Endothelial cell of umbilical vein (primary cell): ENCODE results near the gene ADM2. TPM values are rescaled to one million over a fixed set of nuclear protein-coding genes. Genes with fewer than 3 reads are reported as not detected.

Experiments
- BruUV-seq: library from RNA; stranded (reverse); fragments of 400-500 nt; replicated peaks from 2 replicates; lab custom pipeline; 2021; lab: Mats Ljungman, UMichigan
- CTCF ChIA-PET: fragments of 300-600, 350-600 bp; sonication (Branson Sonifier 250); formaldehyde crosslinking; loops from one replicate; lab custom pipeline; 2021; ENCODE audit warnings: antibody characterized with exemption, inconsistent platforms; lab: Charles Lee
- POLR2A ChIA-PET: fragments of 300-600, 350-600 bp; sonication (Branson Sonifier 250); formaldehyde crosslinking; loops from one replicate; lab custom pipeline; 2021; ENCODE audit warnings: antibody characterized with exemption, inconsistent platforms; lab: Charles Lee
- DNase-seq: peaks from one replicate; pipeline ENCODE4 v3.0.0-alpha.2; 2011; ENCODE audit warnings: low read depth, low spot score
- FAIRE-seq: peaks from 2 replicates; lab custom pipeline; 2011; peaks lifted over from hg19 to GRCh38; lab: Jason Lieb, UNC
- H2AFZ ChIP-seq: 2 replicates; pipeline ENCODE4 v1.6.0; 2012; ENCODE audit warnings: low read depth, low read length, control low read depth, inconsistent platforms
- H3K27ac ChIP-seq: 2 replicates; pipeline ENCODE4 v1.5.1; 2011; ENCODE audit warnings: low read depth, mild to moderate bottlenecking, control low read depth, low read length, moderate library complexity; ENCODE audit not compliant: insufficient read depth
- H3K27me3 ChIP-seq, 2 experiments: 2 replicates each; pipeline versions ENCODE4 v1.6.0 to v1.6.1; 2011; ENCODE audit warnings: low read length in 2 of 2, mixed read lengths in 1 of 2; ENCODE audit not compliant: control insufficient read depth in 2 of 2, insufficient read depth in 2 of 2
- H3K36me3 ChIP-seq, 2 experiments: 2 replicates in 1 of 2; 3 replicates in 1 of 2; pipeline ENCODE4 v1.5.1; 2011; ENCODE audit warnings: low read length in 2 of 2, mild to moderate bottlenecking in 1 of 2, moderate library complexity in 1 of 2; ENCODE audit not compliant: control insufficient read depth in 2 of 2, insufficient read depth in 2 of 2; ENCODE audit errors: extremely low read depth in 1 of 2
- H3K4me1 ChIP-seq: 3 replicates; pipeline ENCODE4 v1.5.1; 2011; ENCODE audit warnings: mild to moderate bottlenecking, low read length; ENCODE audit not compliant: control insufficient read depth, insufficient read depth; ENCODE audit errors: extremely low read depth
- H3K4me2 ChIP-seq: 2 replicates; pipeline ENCODE4 v1.6.1; 2011; ENCODE audit warnings: low read length, control low read depth, mixed read lengths; ENCODE audit not compliant: insufficient read depth
- H3K4me3 ChIP-seq, 3 experiments: fragments of 200-600 bp in 1 of 3; sonication (generic), shearing (Covaris generic) in 1 of 3; replicated peaks in 1 of 3; 2 replicates each; pipeline ENCODE4 v1.5.1; 2011 to 2016; ENCODE audit warnings: control low read depth in 3 of 3, low read length in 3 of 3, mild to moderate bottlenecking in 2 of 3, inconsistent platforms in 1 of 3, low read depth in 1 of 3, moderate library complexity in 1 of 3; ENCODE audit not compliant: insufficient read depth in 1 of 3
- H3K79me2 ChIP-seq: 2 replicates; pipeline ENCODE4 v1.6.0; 2012; ENCODE audit warnings: low read length, inconsistent platforms; ENCODE audit not compliant: control insufficient read depth, insufficient read depth
- H3K9ac ChIP-seq: replicated peaks from 2 replicates; pipeline ENCODE3; 2011; ENCODE audit warnings: low read length, control low read depth; ENCODE audit not compliant: insufficient read depth; ENCODE audit errors: extremely low read depth
- H3K9me1 ChIP-seq: replicated peaks from 3 replicates; pipeline ENCODE4 v1.6.0; 2011; ENCODE audit warnings: mild to moderate bottlenecking, low read length; ENCODE audit not compliant: control insufficient read depth, insufficient read depth; ENCODE audit errors: extremely low read depth
- H3K9me3 ChIP-seq: replicated peaks from 2 replicates; pipeline ENCODE4 v1.5.1; 2012; ENCODE audit warnings: low read length, inconsistent platforms; ENCODE audit not compliant: control insufficient read depth, insufficient read depth
- H4K20me1 ChIP-seq: replicated peaks from 2 replicates; pipeline ENCODE3; 2011; ENCODE audit warnings: mild to moderate bottlenecking, low read length; ENCODE audit not compliant: control insufficient read depth, insufficient read depth; ENCODE audit errors: extremely low read depth
- EZH2 ChIP-seq: IDR thresholded peaks from 2 replicates; pipeline ENCODE4 v1.6.1; 2012; ENCODE audit warnings: borderline replicate concordance, low read depth, mild to moderate bottlenecking, moderate library complexity, low read length, inconsistent platforms; ENCODE audit not compliant: severe bottlenecking
- FOS ChIP-seq: IDR thresholded peaks from 2 replicates; pipeline ENCODE4 v1.6.1; 2011; ENCODE audit warnings: mild to moderate bottlenecking, low read length, moderate library complexity, borderline replicate concordance; ENCODE audit not compliant: insufficient read depth
- GATA2 ChIP-seq: IDR thresholded peaks from 2 replicates; pipeline ENCODE4 v1.7.0; 2011; ENCODE audit warnings: low read depth, mild to moderate bottlenecking, moderate library complexity, mixed read lengths, low read length; ENCODE audit not compliant: insufficient read length, insufficient read depth
- POLR2A ChIP-seq: IDR thresholded peaks from 2 replicates; pipeline ENCODE4 v1.6.1; 2012; ENCODE audit warnings: low read depth, mild to moderate bottlenecking, control low read depth, low read length
- dilution Hi-C: fragments of 300-500 bp; cut with MboI; formaldehyde crosslinking; loops from one replicate; pipeline ENCODE4 v1.15.0; 2019; ENCODE audit warnings: low sequenced_read_pairs; ENCODE audit not compliant: extremely low pct_ligation_motif_present
- intact Hi-C: fragments of 100-400 bp; cut with micrococcal nuclease; formaldehyde crosslinking; loops from one replicate; pipeline ENCODE4 v1.10.0; 2022
- polyA plus RNA-seq, 4 experiments: library from polyadenylated mRNA; depleted of rRNA in 3 of 4; stranded (reverse) in 3 of 4; unstranded in 1 of 4; fragments of >200 nt; gene quantifications; 2 replicates each; pipeline versions ENCODE4 v1.2.1 to v1.2.3, GENCODE V29; 2011 to 2012; ENCODE audit warnings: missing spikeins in 1 of 4
- total RNA-seq: library from RNA; stranded (reverse); gene quantifications from 2 replicates; pipeline ENCODE4 v1.2.3, GENCODE V29; 2021
- TF ChIP-seq, protein P1 (sequence below): IDR thresholded peaks from 2 replicates; pipeline ENCODE4 v1.6.1; 2011; ENCODE audit not compliant: insufficient read depth, insufficient read length

The ADM2 gene
- total and polyA plus RNA-seq, 2 donors (not counting 3 experiments of a cell fraction or from before 2014, with no cell fraction given): 0.28 to 1.5 TPM

DNA sequence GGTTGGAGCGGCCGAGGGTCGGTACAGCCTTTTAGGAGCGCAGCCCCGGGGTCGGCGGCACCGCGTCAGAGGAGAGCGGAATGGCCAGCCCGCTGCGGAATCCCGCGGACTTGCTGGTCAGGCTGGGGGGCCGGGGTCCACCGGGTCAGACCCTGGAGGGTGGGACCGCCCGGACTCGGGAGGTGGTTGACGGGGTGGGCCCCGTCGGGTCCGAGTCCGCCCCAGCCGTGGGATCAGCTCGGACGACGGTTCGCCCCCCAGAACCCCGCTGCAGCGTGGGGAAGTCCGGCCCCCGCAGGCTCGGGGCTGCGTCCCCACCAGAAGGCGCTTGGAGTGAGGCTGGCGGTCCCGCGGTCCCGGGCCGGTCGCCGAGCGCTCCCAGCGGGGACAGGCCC, 301 bp upstream of the ADM2 start:
- FAIRE-seq: no peak
- Histone ChIP-seq H3K4me2 (peak overlapping the region; percentile 16), H3K9ac (no peak overlapping the region)

GRCh38 chr22:50482107-50483074, 1.0 kb downstream of the ADM2 start:
- Histone ChIP-seq H3K27me3 (peaks cover 10 to 22% of the 10 kb centered on the region in 2 experiments), H3K4me1 (no peaks in the 10 kb centered on the region), H3K36me3 (no peaks in the 10 kb centered on the region), H3K4me2 (no peak overlapping the region), H3K4me3 (no peak overlapping the region), H4K20me1 (no peaks in the 10 kb centered on the region), H3K27ac (no peak overlapping the region), H3K79me2 (no peaks in the 10 kb centered on the region), H3K9me3 (no peaks in the 10 kb centered on the region), H3K9me1 (no peaks in the 10 kb centered on the region), H2AFZ (peak overlapping the region; percentile 36), H3K9ac (no peak overlapping the region)
- dilution Hi-C loops (no loop called here), intact Hi-C loops (no loop called here)
- ChIA-PET CTCF (interaction anchor here (0.5 kb wide), 1 partner anchor 117 kb away, joined by 3 read pairs; no protein-coding TSS in a partner anchor), POLR2A (no interaction called here)
- DNase-seq (no peak), FAIRE-seq (no peak)
- no TSS peak for BruUV-seq
- TF ChIP-seq POLR2A: no peak
- no peak for TF ChIP-seq FOS
- TF ChIP-seq, protein P1, sequence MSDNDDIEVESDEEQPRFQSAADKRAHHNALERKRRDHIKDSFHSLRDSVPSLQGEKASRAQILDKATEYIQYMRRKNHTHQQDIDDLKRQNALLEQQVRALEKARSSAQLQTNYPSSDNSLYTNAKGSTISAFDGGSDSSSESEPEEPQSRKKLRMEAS: no peak

More for the DNA sequence above, 301 bp upstream of the ADM2 start:
- no peak for DNase-seq
- POLR2A ChIA-PET: no interaction called here
- intact Hi-C loops: no loop called here
- Histone ChIP-seq H3K4me3 (peak overlapping the region in 2 of 3 experiments; percentile 22 to 31), H4K20me1 (no peaks in the 10 kb centered on the region), H3K4me1 (no peaks in the 10 kb centered on the region), H3K9me3 (no peaks in the 10 kb centered on the region), H3K9me1 (no peaks in the 10 kb centered on the region), H3K27ac (no peak overlapping the region), H3K79me2 (no peaks in the 10 kb centered on the region), H2AFZ (peak overlapping the region; percentile 36), H3K27me3 (peaks cover 10 to 22% of the 10 kb centered on the region in 2 experiments), H3K36me3 (no peaks in the 10 kb centered on the region)
- TF ChIP-seq EZH2 (peak; percentile 35), GATA2 (no peak)
- CTCF ChIA-PET: interaction anchor here (1.1 kb wide), 1 partner anchor 27 kb away, joined by 3 read pairs; the partner anchor contains the start of gene LMF2
- BruUV-seq: no TSS peak
- dilution Hi-C loops: no loop called here
